Mucosa of descending colon (tissue), 3 donors: ENCODE results near the gene BPIFA1. TPM values are rescaled to one million over a fixed set of nuclear protein-coding genes. Genes with fewer than 3 reads are reported as not detected.

Source experiments
- ATAC-seq: fragments of 200-7000 bp; cut with Tn5 transposase; one replicate; pipeline ENCODE4 v1.9.1; 2020; ENCODE audit warnings: mild to moderate bottlenecking, moderate library complexity
- DNase-seq, 3 donors: peaks; one replicate each; pipeline ENCODE4 v3.0.0-alpha.2; 2020
- H3K36me3 ChIP-seq: fragments of 200-600 bp; one replicate; pipeline ENCODE4 v1.8.0; 2021; ENCODE audit warnings: low read depth, mild to moderate bottlenecking
- H3K4me1 ChIP-seq: fragments of 200-600 bp; one replicate; pipeline ENCODE4 v1.8.0; 2021; ENCODE audit warnings: low read depth, mild to moderate bottlenecking
- H3K4me3 ChIP-seq: fragments of 200-600 bp; one replicate; pipeline ENCODE4 v1.8.0; 2021; ENCODE audit warnings: mild to moderate bottlenecking
- H3K9me3 ChIP-seq: fragments of 200-600 bp; one replicate; pipeline ENCODE4 v1.8.0; 2021; ENCODE audit warnings: mild to moderate bottlenecking
- CTCF ChIP-seq: fragments of 200-600 bp; IDR thresholded peaks from one replicate; pipeline ENCODE4 v1.8.0; 2022; ENCODE audit warnings: antibody characterized with exemption, mild to moderate bottlenecking
- intact Hi-C, 2 donors: fragments of 100-400 bp; cut with DNase I in 1 of 2; cut with micrococcal nuclease in 1 of 2; formaldehyde crosslinking; loops; one replicate each; pipeline versions ENCODE4 v1.11.0 to v1.11.1; 2022; cut with DNase I, micrococcal nuclease
- total RNA-seq, 3 donors: library from RNA; stranded (reverse); fragmentation: NEBNext Ultra II Directional in 2 of 3; extraction: Animal tissue kit (Norgen Biotek cat#: 25700) in 2 of 3; gene quantifications; one replicate each; pipeline versions ENCODE4 v1.2.1 to v1.2.4, GENCODE V29; 2021 to 2023
- donor health status: DM: no; HTN: no; CAD: no; lungs with moderate emphysema.
- donor health status: DM: no; HTN: no; CAD: no.
- donor health status: DM: no; HTN: yes; CAD: no.

BPIFA1 gene
- total RNA-seq, 3 donors from 2014 or later, result not detected

GRCh38 chr20:33239979-33240736 is 4.4 kb downstream of the BPIFA1 start:
- no peak overlapping the region for H3K4me3 ChIP-seq
- intact Hi-C loops, result no loop called here
- DNase-seq (no peak), ATAC-seq (no peak)
- no peaks in the 10 kb centered on the region for H3K9me3 ChIP-seq
- TF ChIP-seq CTCF, result no peak
- no peaks in the 10 kb centered on the region for H3K4me1 ChIP-seq
- H3K36me3 ChIP-seq, result no peaks in the 10 kb centered on the region

GRCh38 chr20:33240923-33241322 is 5.1 kb downstream of the BPIFA1 start:
- Histone ChIP-seq H3K9me3 (no peaks in the 10 kb centered on the region), H3K4me3 (no peak overlapping the region), H3K4me1 (no peaks in the 10 kb centered on the region), H3K36me3 (no peaks in the 10 kb centered on the region)
- TF ChIP-seq CTCF, result no peak
- intact Hi-C loops, result no loop called here
- DNase-seq, result no peak
- ATAC-seq, result no peak

- intact Hi-C loops, result no loop called here
- H3K36me3 ChIP-seq, result no peaks in the 10 kb centered on the region
- no peak for TF ChIP-seq CTCF
- no peak for ATAC-seq
- no peaks in the 10 kb centered on the region for H3K9me3 ChIP-seq
- no peak overlapping the region for H3K4me3 ChIP-seq
- no peaks in the 10 kb centered on the region for H3K4me1 ChIP-seq
- DNase-seq, result no peak
These were observed 6.7 kb downstream of the BPIFA1 start for GRCh38 chr20:33242319-33243100.

- no peak for TF ChIP-seq CTCF
- H3K4me3 ChIP-seq, result no peak overlapping the region
- H3K4me1 ChIP-seq, result no peaks in the 10 kb centered on the region
- ATAC-seq (no peak), DNase-seq (no peak)
- H3K9me3 ChIP-seq, result no peaks in the 10 kb centered on the region
- intact Hi-C loops, result no loop called here
- no peaks in the 10 kb centered on the region for H3K36me3 ChIP-seq
These were observed 10.3 kb downstream of the BPIFA1 start for GRCh38 chr20:33246077-33246476.

- intact Hi-C loops, result no loop called here
- TF ChIP-seq CTCF, result no peak
- no peaks in the 10 kb centered on the region for H3K9me3 ChIP-seq
- H3K36me3 ChIP-seq, result no peaks in the 10 kb centered on the region
- no peaks in the 10 kb centered on the region for H3K4me1 ChIP-seq
- no peak overlapping the region for H3K4me3 ChIP-seq
- ATAC-seq (no peak), DNase-seq (no peak)
These were observed 13.7 kb downstream of the BPIFA1 start for GRCh38 chr20:33249456-33249855.
